ENCODE measurements around the gene IL1RN. TPM values are rescaled to one million over a fixed set of nuclear protein-coding genes. Genes with fewer than 3 reads are reported as not detected.

The IL1RN gene
- total RNA-seq, 1 donor from 2014 or later, result 11.0 TPM

DNA sequence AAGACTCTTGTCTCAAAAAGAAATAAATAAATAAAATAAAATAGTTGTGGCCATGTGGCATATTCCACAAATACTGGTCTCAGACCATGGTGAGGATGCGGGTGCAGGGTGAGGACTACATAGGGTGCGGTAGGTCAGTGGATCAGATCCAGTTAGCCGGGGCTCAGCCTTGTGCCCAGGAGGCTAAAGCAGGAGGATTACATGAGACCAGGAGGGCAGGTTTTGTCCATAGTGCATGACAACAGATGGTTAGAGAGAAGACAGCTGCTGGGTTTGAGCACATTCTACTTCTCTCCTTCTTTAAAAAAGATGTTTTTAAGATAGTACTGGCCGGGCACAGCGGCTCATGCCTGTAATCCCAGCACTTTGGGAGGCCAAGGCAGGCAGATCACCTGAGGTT lies 33.6 kb downstream of the IL1RN start:
- H3K27ac Mint-ChIP-seq, result no peak overlapping the region
- H3K36me3 Mint-ChIP-seq, result no peaks in the 10 kb centered on the region
- no peaks in the 10 kb centered on the region for H3K27me3 Mint-ChIP-seq
- H3K4me1 Mint-ChIP-seq (ENCODE audit: unreplicated experiment), result peaks cover 41% of the 10 kb centered on the region
- TF ChIP-seq, protein P1, sequence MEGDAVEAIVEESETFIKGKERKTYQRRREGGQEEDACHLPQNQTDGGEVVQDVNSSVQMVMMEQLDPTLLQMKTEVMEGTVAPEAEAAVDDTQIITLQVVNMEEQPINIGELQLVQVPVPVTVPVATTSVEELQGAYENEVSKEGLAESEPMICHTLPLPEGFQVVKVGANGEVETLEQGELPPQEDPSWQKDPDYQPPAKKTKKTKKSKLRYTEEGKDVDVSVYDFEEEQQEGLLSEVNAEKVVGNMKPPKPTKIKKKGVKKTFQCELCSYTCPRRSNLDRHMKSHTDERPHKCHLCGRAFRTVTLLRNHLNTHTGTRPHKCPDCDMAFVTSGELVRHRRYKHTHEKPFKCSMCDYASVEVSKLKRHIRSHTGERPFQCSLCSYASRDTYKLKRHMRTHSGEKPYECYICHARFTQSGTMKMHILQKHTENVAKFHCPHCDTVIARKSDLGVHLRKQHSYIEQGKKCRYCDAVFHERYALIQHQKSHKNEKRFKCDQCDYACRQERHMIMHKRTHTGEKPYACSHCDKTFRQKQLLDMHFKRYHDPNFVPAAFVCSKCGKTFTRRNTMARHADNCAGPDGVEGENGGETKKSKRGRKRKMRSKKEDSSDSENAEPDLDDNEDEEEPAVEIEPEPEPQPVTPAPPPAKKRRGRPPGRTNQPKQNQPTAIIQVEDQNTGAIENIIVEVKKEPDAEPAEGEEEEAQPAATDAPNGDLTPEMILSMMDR (conservative IDR thresholded peaks at IDR 0.05), result no peak
- H3K9me3 Mint-ChIP-seq, result no peaks in the 10 kb centered on the region
- no peak for DNase-seq (ENCODE audit: extremely low spot score, unreplicated experiment)
- H3K4me3 Mint-ChIP-seq, result no peak overlapping the region

DNA sequence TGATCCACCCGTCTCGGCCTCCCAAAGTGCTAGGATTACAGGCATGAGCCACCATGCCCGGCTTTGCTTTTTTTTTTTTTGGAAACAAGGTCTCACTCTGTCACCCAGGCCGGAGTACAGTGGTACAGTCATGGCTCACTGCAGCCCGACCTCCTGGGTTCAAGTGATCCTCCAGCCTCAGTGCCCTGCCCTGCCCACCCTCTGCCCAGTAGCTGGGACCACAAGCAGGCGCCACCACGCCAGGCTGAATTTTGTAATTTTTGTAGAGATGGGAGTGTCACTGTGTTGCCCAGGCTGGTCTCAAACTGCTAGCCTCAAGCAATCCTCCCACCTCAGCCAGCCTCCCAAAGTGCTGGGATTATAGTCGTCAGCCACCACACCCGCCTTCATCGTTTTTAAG lies 34.8 kb downstream of the IL1RN start:
- DNase-seq (ENCODE audit: extremely low spot score, unreplicated experiment), result peak; percentile 42
- TF ChIP-seq, protein P1 (conservative IDR thresholded peaks at IDR 0.05), result no peak
- H3K27me3 Mint-ChIP-seq, result no peaks in the 10 kb centered on the region
- H3K36me3 Mint-ChIP-seq, result no peaks in the 10 kb centered on the region
- no peaks in the 10 kb centered on the region for H3K9me3 Mint-ChIP-seq
- H3K27ac Mint-ChIP-seq, result peak overlapping the region; percentile 77
- H3K4me1 Mint-ChIP-seq (ENCODE audit: unreplicated experiment), result peaks cover 43% of the 10 kb centered on the region
- H3K4me3 Mint-ChIP-seq, result peak overlapping the region; percentile 20

DNA sequence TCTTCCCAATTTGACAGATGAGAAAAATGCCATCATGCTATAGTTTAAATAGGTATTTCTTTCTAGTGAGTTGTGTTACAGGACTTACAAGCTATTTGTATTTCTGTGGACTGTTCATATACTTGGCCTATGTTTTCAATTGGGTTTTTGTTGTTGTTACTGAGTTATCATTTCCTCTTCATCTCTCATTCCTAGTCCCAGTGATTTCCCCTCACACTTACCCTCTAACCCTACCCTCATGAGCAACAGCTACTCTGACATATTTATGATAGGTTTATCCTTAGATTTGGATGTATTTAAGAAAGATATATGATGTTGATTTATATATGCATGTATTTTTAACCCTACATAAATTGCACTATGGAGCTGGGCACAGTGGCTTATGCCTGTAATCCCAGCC lies 35.5 kb downstream of the IL1RN start:
- Mint-ChIP-seq H3K36me3 (no peaks in the 10 kb centered on the region), H3K27me3 (no peaks in the 10 kb centered on the region), H3K4me3 (peak overlapping the region; percentile 20), H3K27ac (peak overlapping the region; percentile 77), H3K9me3 (no peaks in the 10 kb centered on the region), H3K4me1 (ENCODE audit: unreplicated experiment) (peaks cover 41% of the 10 kb centered on the region)
- TF ChIP-seq, protein P1 (conservative IDR thresholded peaks at IDR 0.05), result no peak
- no peak for DNase-seq (ENCODE audit: extremely low spot score, unreplicated experiment)

DNA sequence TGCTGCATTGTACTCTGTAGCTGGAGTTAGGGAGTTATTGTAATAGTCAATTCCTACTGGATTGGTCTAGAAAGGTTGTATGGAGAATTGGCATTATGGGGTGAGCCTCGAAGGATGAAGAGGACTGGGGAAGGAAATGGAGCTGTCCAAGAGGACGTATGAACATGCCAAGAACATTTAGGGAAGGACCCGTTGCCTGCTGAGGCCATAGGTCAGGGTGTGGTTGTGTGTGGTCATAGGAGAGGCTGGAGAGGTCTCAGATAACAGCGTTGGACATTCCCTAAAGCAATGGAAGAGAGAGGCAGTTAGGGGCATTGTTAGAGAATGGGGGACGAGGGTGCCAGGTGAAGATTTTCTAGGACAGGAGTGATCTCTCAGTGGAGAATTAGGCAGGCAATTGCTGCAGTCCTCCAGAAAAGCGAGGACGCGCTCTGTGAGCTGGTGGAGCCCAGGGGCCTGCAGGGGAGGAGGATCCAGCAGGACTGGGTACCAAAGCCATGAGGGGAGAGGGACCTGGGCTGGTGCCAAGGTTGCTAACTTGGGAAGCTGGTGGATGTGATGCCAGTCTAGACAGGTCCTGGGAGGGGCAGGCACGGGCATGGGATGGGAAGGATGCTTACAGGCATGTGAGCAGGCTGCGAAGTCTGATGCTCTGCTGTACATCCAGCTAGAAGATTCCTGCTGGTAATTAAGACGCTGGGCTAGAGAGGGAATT lies 37.0 kb downstream of the IL1RN start:
- TF ChIP-seq, protein P1 (conservative IDR thresholded peaks at IDR 0.05), result no peak
- Mint-ChIP-seq H3K4me3 (peak overlapping the region; percentile 20), H3K27me3 (no peaks in the 10 kb centered on the region), H3K4me1 (ENCODE audit: unreplicated experiment) (peaks cover 28% of the 10 kb centered on the region), H3K27ac (peak overlapping the region; percentile 63), H3K36me3 (no peaks in the 10 kb centered on the region), H3K9me3 (no peaks in the 10 kb centered on the region)
- peak; percentile 53 for DNase-seq (ENCODE audit: extremely low spot score, unreplicated experiment)

DNA sequence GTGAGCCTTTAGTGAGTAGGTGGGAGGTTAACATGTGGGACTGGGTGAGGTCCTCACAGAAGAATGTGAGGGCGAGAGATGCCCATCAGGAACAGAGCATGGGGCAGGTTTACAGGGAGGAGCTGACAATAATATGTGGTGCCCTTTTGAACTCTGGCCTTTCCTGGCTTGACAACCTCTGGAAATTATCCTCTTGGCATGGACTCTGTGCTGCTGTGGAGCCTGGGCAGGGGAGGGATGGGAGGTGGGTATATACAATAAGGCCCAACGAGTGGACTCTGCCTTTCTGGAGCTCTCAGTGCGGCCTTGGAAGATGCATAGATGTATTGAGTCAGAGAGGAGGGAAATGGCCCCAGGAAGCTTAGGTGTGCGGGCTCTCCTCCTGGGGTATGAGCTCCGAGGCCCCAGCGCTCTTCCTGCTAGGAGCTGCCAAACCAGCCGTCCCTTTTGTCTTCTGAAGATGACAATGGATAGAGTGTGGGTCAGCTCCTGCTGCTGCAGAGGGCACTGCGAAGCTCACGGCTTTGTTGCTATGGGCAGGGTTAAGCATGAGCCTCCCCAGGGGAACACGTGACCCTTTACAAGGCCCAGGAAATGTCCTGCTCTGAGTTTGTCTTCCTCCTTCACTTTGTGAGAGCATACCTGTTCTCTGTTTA lies 37.7 kb downstream of the IL1RN start:
- TF ChIP-seq, protein P1 (conservative IDR thresholded peaks at IDR 0.05), result no peak
- peaks cover 27% of the 10 kb centered on the region for H3K4me1 Mint-ChIP-seq (ENCODE audit: unreplicated experiment)
- H3K27ac Mint-ChIP-seq, result peak overlapping the region; percentile 63
- H3K4me3 Mint-ChIP-seq, result peak overlapping the region; percentile 20
- H3K9me3 Mint-ChIP-seq, result no peaks in the 10 kb centered on the region
- no peaks in the 10 kb centered on the region for H3K27me3 Mint-ChIP-seq
- H3K36me3 Mint-ChIP-seq, result peaks cover 4% of the 10 kb centered on the region
- DNase-seq (ENCODE audit: extremely low spot score, unreplicated experiment), result peak; percentile 47

Measured in type B pancreatic cell (in vitro differentiated cells).